HG03066 (cell line): ENCODE measurements around the gene SSTR4.

Source experiments
- ATAC-seq: cut with Tn5 transposase; IDR thresholded peaks from one replicate; pipeline ENCODE4 v1.9.1; 2021; ENCODE audit warnings: low read depth; ENCODE audit not compliant: unreplicated experiment

The SSTR4 gene

DNA sequence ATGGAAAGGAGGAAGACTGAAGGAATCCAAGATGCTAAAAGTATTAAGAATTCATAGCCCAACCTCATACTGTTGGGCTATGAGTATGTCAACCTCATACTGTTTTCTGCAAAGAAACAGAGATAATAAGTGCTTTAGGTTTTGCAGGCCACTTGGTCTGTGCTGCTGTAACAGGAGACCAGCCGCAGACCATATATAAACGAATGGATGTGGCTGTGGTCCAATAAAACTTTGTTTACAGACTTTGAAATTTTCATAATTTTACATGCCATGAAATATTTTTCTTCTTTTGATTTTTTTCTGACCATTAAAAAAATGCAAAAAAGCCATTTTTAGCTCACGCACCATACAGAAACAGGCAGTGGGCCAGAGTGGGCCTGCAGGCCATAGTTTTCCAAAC lies 28.1 kb downstream of the SSTR4 start:
- no peak for ATAC-seq

DNA sequence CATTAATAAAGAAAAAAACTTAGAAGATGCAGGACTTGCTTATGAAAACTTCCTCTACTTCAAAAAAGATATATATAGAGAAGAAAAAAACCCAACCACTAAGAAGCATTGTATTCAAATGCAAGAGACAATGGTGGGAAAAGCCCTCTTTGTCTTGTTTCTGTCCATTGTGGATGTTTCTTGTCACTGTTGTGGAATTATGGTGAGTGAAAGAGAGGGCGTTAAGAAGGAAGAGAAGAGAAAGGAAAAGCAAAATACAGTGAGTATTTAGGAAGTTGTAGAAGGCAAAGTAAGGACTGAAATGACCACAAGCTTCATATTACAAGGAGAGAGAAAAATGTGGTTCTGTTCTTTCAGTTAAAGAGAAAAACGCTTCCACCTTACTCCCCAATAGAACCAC lies 28.5 kb downstream of the SSTR4 start:
- no peak for ATAC-seq

DNA sequence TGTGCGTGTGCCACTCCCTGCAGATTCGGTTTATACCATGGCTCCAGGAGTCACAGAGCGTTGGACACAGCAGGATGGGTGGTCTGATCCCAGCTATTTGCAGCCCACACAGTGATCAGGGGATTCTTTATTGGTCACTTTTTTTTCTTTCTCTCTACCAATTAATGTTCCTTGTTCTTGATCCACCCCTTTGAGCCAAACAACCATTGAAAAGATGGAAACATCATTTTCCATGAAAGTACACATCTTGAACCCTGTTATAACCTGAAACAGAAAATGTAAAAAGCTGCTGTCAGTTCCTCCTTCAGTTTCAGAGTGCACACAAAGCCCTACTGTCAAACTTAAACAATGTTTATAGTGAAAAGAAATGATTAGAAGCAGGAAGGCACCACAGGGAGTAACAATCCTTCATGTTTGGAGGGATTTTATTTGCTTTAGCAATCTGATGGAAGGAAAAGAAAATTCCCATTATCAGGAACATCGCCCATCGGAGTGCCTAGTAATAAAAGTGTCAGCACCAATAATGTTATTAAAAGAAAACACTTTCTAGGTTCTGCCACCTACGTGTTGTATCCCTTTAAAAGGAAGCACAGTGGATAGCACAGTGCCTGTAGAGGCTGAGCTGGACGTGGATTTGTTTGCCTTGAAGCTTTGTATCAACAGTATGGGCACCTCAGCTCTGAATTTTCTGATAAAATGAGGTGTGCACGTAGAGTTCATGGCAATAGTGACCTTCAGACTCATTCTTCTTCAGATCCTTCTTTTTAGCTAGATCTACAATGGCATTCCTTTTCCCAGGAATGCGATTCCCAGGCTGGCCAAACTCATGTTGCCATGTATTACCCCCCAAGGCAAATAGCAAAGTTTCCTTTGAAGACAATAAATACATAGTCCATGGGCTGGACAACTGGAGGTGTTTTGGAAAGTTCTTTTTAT lies 30.4 kb downstream of the SSTR4 start:
- ATAC-seq = no peak

DNA sequence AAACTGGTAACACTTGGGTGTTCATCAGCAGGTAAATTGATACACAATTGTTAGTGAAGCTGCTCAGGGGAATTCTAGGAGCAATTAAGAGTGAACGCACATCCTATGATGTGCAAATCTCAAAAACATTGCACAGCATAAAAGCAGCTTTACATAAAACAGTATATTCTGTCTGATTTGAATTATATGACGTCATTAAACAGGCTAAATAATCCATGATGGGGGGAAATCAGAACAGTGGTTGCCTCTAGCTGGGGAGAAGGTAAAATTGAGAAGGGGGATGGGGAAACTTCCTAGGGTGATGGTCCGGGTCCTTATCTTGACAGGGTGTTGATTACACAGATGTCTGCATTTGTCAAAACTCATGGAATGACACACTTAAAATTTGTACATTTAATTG lies 31.7 kb downstream of the SSTR4 start:
- ATAC-seq = no peak

DNA sequence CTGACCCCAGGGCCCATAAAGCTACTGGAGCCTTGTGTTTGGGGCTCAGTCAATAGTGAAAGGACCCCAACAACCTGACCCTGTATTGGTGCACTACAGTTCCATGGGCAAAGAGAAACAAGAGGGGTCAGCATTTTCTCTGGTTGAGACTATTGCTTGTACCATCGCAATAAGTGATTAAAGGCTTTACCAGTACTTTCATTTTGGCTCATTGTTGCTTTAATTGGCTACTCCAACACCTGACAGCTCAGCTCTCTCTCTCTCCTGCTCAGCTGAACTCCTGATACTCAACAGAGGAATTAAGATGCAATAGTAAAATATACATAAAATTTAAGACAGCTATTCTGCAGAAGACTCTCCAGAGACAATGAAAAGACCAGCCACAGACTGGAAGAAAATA lies 33.2 kb downstream of the SSTR4 start:
- ATAC-seq = no peak

DNA sequence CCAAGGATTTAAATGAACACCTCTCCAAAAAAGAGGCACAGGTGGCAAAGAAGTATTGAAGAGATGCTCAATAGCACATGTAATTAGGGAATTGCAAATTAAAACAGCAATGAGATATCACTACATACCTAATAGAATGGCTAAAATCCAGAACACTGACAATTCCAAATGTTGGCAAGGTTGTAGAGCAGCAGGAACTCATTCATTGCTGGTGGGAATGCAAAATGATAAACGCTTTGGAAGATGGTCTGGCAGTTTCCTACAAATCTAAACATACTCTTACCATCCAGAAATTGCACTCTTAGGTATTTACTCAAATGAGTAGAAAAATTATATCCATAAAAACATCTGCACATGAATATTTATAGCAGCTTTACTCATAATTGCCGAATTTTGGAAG lies 34.0 kb downstream of the SSTR4 start:
- ATAC-seq = no peak

DNA sequence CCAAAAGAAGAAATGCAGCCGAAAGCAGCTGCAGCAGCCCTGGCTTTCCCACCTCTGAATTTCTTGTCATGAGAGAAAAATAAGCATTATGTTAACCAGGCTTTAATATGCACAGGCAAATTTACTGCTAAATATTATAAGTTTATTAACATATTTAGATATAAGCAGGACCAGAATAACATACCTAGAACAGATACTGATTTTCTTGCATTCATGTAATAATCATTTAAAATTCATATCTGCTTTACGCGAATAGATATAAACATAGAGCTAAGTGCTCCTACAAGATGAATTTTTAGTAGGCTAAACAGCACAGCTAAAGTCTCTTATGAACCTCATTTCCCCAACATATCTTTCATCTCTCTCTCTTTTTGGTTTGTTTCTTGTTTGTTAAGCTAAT lies 36.3 kb downstream of the SSTR4 start:
- no peak for ATAC-seq

DNA sequence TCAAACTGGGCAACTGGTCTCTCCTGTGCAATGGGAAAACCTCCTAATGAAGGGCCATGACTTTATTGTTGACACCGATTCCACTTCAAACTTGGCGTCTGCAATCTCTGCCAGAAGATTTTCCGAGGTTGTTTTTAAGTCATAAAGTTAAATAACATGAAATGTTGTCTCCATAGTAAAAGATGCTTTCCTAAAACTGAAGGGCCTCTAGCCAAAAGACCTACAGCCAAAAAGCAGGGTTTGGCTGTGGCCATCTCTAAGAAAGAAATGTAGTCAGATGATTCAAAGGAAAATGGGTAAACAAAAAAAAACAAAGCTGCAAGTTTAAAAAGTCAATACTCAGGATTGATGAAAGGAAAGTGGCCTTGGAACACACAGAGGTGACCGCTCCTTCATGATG lies 36.9 kb downstream of the SSTR4 start:
- ATAC-seq = no peak

DNA sequence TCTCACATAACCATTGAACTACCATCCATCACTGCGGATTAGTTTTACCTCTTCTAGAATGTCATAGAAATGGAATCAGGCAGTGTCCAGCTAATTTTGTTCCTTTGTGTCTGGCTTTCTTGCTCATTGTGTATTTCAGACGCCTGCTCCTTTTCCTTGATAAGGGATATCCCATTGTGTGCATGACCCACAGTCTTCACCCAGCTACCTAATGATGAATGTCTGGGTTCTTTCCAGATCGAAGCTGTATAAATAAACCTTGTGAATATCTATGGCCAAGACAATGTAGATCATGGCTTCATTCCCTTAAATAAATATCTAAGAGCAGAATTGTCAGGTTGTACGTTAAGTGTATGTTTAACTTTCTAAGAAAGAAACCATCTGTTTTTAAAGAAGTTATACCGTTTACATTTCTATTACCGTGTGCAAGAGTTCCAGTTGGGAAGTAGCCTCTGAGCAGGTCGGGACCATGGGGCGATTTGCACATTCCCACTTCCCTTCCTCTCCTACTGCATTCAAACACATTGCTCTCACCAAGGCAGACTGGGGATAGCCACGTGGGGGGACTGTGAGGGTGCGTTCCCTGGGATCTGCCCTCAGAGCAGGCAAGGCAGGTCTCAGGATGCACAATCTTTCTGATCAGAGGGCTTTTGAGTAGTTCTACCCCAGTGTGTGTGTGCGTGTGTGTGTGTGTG lies 37.9 kb downstream of the SSTR4 start:
- no peak for ATAC-seq

DNA sequence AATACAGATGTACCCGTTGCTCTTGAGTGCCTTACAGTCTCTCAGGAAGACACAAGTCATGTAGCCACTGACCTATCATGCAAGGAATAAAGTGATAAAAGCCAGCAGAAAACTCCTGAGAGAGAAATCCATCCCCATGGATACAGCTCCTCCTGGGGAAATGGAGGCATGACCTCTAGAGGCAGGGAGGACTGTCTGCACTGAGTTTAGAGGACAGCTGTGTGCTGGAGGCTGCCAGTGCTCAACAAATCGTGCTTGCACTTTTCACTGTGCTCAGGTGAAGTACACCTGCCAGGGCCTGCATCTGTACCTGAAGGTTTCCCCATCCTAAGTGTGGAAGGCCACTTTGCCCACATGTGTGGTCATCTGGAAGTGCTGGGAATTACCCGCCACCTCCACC lies 38.9 kb downstream of the SSTR4 start:
- no peak for ATAC-seq

DNA sequence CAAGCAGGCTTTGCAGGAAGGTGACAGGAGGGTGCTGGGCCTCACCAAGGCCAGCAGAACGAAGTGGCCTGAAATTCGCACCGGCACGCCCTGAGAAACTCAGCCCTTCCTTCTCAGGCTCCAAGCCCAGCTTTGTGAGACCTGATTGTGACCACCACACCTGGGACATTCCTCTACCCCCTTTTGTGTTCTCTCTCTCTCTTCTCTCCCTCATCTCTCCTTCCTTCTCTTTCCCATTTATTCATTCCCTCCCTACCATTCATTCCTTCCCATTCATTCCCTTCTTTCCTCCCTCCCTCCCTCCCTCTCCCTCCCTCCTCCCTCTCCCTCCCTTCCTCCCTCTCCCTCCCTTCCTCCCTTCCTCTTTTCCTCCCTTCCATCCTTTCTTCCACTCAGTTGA lies 42.2 kb downstream of the SSTR4 start:
- no peak for ATAC-seq

DNA sequence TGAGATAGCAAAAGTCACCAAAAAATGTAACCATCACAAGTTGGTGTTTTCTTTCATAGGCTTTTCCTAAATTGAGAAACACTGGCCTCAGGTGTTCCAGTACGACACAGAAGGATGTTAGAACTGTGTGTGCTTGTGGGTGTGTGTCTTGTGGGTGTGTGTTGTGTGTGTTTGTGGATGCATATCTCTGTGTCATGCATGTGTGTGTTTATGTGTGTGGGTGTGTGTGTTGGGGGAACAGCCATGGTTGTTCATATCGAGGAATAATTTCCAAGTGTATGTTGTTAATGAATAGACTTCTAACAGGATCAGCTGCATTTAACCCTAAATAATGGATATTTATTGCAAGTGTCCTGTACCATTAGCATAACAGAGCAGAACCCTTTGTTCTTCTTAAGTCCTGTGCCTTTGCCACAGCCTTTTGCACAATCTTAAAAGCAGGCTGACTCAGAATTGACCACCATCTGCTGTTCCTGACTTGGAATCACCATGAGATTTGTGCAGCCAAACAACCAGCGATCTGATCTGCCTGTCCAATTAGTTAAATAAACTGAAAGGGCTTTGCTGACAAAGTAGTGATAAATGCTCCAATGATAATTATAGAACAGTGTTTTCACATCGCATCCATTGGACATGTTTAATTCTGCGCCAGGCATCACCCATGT lies 43.4 kb downstream of the SSTR4 start:
- no peak for ATAC-seq

DNA sequence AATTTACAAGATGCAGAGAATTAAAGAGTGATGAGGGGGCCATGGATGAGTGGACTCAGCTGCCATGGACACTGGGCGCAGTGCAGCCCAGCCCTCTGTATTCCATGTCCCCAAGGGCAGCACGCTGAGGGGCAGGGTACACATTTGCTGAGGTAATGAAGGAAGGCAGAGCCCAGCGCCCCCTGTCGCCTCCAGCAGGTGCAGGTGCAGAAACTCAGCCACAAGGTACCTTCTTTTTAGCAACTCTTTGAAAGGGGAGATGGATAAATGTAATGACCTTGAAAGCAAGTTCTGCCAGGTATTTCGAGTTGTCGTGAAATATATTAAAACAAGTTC lies 43.9 kb downstream of the SSTR4 start:
- no peak for ATAC-seq

DNA sequence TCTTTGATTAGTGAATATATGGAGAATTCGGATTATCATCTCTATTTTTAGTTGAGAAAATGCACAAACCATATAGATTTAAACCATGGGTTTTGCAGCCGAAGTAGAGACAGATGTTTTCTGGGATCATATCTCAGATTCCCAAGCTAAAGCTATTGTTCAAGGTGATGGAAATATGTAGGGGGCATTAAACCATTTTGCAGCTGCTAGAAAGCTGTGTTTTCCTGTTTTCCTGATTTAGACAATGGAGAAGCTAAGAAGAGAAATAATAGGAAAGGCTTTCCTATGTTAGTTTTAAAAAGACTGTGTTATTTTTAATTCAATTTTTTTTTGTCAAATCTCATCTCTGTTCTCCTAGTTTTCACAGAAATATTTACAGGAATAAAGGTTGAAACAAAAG lies 44.8 kb downstream of the SSTR4 start:
- no peak for ATAC-seq

DNA sequence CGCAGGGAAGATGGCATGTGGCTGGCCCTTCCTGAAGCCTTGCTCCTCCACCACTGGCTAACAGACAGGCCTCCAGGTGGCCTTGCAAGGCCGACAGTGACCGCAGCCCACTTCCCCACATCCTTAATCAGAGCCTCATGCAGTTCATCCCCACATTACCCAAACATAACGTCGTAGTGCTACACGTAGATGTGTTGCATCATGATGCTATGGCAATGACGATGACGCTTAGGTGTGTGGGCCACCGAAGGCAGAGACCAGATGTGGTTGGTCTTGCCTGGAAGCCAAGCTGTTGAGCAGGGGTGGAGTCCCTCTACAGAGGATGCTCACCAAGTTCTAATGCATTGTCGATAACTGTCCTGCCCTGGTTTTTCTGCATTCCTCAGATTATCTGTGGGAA lies 45.4 kb downstream of the SSTR4 start:
- no peak for ATAC-seq

DNA sequence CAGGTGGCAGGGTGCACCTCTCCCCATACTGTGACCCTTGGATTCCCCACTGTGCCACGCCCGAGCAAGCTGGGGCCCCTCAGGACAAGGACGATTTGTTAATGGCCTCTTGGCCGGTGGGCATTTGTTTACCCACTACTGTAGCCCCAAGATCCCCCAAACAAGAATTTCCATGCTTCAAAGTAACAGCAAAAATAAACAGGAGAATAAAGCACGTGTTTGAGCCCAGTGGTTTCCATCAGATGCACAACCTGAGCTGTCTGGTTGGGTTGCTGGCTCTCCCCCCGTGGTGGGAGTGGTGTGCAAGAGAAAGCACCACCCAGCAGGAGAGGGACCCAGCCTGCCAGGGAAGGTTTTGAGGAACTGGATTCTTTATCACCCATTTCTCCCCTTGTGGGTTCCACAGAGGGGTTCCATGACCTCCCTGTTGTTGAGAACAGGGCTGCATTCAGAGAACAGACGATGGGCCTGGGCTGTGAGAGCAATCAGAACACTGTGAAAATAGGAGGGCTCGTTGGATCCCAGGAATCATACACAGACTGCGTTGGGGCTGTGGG lies 46.2 kb downstream of the SSTR4 start:
- no peak for ATAC-seq

DNA sequence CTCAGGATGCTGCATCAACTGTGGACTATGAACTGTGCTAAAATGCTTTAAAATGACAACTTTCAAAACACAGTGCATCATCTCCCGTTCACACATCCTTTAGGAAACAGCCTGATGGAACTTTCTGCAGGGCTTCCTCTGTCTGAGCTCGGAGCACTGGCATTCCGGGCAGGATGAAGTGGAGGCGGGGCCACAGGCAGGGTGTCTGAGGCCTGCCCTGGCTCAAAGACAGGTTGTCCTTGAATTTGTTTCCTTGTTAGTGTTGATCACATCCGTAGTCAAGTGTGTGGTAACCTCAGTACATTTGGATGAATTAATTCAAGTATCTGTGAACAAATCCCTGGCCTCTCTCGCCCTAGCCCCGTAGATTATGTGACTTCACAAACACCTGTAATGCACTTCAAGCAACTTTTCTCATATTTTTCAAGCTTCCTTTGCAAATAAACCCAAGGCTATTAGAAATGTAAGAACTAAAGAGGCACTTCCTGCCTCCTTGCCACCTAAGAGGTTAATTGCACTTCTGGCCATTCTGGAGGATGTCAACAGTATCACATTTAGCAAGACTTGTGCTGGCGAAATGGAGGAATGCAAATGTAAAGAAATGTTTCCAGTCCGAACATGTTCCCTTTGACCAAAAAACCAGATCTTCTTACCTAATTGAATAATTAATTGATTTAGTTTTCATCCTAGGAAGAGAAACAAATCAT lies 47.9 kb downstream of the SSTR4 start:
- no peak for ATAC-seq

DNA sequence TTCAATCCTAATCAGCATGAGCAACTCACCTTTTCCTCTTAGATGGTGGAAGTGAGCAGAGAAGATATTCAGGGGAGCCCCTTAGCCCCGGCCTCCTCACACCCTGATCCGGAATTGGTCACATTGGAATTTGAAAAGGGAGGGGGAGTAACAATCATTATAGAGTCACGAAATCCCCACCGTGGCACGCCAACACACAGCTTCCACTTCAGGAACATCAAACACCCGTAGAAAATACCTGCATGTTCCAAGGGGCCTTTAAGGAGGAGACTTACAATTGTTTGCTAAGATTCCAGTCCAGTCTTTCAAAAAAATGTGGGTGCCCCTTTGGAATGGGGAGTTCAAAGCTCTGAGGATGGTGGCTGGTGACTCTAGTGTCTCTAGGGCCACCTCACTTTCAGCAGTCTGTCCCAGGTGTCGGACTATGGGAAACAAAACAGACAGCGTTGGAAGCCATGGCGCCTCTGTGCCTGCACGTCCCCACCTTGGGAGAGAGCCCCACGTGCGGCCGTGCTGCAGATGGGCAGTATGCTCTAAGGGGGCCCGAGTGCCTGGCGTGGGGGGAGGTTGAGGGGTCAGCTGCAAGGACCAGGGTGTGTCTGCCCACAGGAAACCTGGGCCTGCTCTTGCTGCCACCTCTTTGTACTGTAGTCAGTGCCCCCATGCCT lies 48.6 kb downstream of the SSTR4 start:
- ATAC-seq = no peak

DNA sequence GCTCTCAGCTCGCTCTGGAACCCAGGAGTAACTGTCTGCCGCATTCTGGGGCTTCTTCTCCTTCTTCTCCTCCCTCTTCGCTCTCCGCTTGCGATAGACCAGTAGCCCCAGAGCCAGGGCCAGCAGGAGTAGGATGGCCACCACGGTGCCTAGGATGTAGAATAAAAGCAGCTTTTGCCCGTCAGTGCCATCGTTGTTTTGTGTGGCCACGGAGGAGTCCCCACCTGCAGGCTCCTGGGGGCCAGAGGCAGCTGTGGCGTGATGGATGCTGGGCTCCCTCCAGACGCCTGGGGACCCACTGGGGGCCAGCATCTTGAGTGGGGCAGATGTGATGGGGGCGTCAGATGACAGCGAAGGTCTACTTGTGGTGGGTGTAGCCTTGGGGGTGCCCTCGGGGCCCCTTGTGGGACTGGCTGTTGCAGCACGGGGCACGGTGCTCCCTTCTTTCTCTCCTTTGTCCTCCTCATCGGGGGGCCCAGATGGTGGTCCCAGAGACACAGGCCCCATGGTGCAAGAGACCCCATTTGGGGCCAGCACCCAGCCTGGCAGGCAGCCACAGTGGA lies 49.3 kb downstream of the SSTR4 start:
- ATAC-seq = no peak

DNA sequence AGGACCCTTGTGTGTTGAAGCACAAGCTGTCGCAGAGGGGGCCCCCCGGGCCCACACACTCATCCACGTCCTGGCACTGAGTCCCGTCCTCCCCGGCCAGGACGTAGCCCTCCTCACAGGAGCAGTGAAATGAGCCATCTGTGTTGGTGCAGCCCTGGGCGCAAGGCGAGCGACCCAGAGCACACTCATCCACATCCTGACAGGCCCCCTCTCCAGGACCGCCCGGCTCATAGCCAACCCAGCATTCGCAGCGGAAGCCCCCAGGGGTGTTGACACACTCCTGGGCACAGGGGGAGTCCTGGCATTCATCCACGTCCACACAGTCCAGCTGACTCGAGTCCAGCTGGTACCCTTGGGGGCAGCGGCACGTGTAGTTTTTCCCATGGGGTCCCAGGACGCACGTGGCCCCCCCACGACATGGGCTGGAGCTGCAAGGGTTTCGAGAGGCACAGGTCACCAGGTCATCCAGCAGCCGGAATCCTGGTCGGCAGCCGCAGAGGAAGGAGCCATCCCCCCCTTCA lies 49.8 kb downstream of the SSTR4 start:
- ATAC-seq = no peak
